BE2C (cell line): ENCODE measurements around the gene SDF2.

Experiments used
- DNase-seq: peaks from one replicate; pipeline ENCODE4 v3.0.0-alpha.2; 2020
- H3K27me3 ChIP-seq: fragments of 250-450 bp; sonication (Bioruptor Pico); 2 replicates; pipeline ENCODE4 v1.5.1; 2020; ENCODE audit warnings: mild to moderate bottlenecking
- H3K36me3 ChIP-seq: fragments of 250-450 bp; sonication (Bioruptor Pico); 2 replicates; pipeline ENCODE4 v1.5.1; 2020; ENCODE audit warnings: mild to moderate bottlenecking
- H3K4me1 ChIP-seq: fragments of 250-450 bp; sonication (Bioruptor Pico); 2 replicates; pipeline ENCODE4 v1.5.1; 2020
- H3K4me3 ChIP-seq: 2 replicates; pipeline ENCODE4 v1.5.1; 2011; ENCODE audit warnings: low read depth, low read length
- H3K9me3 ChIP-seq: fragments of 250-450 bp; sonication (Bioruptor Pico); 2 replicates; pipeline ENCODE4 v1.5.1; 2020
- TF ChIP-seq, protein P1 (sequence below): IDR thresholded peaks from 2 replicates; pipeline ENCODE4 v1.5.1; 2012; ENCODE audit warnings: mild to moderate bottlenecking, low read depth, low read length

Gene SDF2

DNA sequence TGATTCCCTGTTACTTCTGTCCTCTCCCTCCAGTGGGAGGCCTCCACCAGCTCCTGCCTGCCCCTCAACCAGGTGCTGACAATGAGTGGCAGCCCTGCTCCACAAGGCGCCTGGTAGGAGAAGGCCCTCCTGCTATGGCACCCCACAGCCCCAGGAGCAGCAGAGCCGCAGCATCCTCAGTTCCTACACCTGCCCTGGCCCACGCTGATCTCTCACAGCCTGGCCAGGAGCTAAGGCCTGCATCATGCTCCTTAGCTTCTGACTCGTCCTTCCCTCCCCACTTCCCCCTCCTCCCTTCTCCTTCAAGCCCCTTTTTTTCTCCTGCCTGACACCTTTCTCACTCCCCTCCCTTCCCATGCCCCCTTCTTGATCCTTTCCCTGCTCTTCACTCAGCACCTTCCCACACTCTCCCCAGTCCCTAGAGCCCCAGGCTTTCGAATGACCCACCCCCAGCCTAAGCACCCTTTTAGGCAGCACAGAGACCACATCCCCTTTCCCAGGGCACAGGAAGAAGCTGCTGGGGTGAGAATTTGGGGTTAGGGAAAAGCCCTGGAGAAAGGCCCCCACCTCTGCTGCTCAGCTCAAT, 43.5 kb upstream of the SDF2 start:
- TF ChIP-seq, protein P1, sequence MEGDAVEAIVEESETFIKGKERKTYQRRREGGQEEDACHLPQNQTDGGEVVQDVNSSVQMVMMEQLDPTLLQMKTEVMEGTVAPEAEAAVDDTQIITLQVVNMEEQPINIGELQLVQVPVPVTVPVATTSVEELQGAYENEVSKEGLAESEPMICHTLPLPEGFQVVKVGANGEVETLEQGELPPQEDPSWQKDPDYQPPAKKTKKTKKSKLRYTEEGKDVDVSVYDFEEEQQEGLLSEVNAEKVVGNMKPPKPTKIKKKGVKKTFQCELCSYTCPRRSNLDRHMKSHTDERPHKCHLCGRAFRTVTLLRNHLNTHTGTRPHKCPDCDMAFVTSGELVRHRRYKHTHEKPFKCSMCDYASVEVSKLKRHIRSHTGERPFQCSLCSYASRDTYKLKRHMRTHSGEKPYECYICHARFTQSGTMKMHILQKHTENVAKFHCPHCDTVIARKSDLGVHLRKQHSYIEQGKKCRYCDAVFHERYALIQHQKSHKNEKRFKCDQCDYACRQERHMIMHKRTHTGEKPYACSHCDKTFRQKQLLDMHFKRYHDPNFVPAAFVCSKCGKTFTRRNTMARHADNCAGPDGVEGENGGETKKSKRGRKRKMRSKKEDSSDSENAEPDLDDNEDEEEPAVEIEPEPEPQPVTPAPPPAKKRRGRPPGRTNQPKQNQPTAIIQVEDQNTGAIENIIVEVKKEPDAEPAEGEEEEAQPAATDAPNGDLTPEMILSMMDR: no peak
- peaks cover 10% of the 10 kb centered on the region for H3K36me3 ChIP-seq
- H3K4me1 ChIP-seq: no peaks in the 10 kb centered on the region
- H3K4me3 ChIP-seq: no peak overlapping the region
- DNase-seq: no peak
- H3K9me3 ChIP-seq: no peaks in the 10 kb centered on the region
- no peaks in the 10 kb centered on the region for H3K27me3 ChIP-seq

DNA sequence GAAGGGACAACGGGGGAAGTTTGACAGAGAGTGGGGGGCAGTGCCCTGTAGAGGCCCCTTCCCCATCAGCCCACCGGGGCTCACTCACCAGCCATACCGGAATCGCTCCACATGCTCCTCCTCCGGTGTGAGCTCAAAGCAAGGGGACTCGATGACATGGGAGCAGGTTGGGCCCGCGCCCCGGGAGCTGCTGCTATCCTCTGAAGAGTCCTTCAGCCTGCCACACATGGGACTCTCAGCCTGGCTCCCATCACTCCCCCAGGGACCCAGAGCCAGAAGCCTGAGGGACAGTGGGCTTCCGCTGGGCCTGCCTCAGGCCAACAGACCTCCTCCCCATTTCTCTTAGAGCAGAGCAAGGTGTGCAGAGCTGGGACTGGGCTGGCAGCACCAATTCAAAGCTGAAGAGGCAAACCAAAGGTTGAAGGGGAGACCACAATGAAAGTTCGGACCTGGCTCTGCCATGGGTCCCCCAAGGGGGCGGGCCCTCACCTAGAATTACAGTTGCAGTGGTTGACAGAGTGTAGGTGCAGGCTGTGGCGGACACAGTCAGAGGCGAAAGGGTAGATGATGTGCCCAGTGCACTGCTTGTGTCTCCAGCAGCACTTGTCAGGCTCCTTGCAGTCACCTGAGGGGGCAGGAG, 42.6 kb upstream of the SDF2 start:
- H3K9me3 ChIP-seq: no peaks in the 10 kb centered on the region
- no peaks in the 10 kb centered on the region for H3K4me1 ChIP-seq
- peaks cover 17% of the 10 kb centered on the region for H3K36me3 ChIP-seq

DNA sequence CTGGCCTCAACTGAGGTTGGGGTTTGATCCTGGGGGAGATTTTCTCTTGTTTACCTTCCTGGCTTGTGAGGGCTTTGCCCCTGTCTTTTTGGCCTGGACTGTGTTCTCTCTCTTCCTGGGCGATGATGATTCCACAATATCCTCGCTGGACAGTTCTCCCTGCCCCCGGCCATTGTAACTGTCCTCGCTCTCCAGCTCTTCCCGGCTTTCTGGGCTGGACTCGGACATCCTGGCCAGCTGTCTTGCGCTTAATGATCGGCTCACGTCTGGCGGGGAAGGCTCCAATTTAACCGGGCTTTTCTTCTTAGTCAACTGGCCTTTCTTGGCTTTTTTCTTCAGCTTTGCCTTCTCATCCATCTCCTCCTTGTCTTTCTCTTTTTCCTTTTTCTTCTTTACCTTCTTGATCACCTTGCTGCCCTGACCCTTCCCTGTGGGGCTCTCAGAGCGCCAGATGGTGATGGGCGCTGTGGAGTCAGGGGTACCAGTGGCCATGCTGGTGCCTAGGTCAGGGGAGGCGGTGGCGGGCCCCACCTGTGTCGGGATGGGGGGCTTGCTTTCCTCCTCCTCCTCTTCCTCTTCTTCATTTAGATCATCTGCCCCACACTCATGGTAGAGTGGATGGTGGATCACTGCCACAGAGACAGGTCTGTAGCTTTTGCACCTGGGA, 42.0 kb upstream of the SDF2 start:
- TF ChIP-seq, protein P1: no peak
- Histone ChIP-seq H3K9me3 (no peaks in the 10 kb centered on the region), H3K36me3 (peaks cover 20% of the 10 kb centered on the region), H3K4me3 (no peak overlapping the region), H3K27me3 (no peaks in the 10 kb centered on the region), H3K4me1 (no peaks in the 10 kb centered on the region)
- no peak for DNase-seq

More for the DNA sequence above, 42.6 kb upstream of the SDF2 start:
- Histone ChIP-seq H3K27me3 (no peaks in the 10 kb centered on the region), H3K4me3 (no peak overlapping the region)
- DNase-seq: no peak
- TF ChIP-seq, protein P1: no peak

DNA sequence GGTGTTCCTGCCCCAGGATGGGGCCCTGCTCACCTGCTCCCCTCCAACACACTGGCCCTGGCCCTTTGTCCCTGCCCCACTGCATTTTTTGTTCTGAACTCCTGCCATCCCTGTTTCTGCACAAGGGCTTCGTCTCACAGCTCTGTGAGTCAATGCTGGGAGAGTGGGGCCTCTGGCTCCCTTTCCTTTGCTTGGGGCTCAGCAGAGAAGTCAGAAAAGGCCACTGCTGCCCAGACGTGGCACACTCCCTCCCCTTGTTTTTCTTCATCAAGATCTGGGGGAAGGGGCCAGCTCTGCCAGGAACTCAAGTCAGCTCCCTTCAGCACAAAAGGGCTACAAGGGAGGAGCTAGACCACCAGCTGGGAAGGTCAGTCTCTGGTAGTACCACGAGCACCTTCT, 41.0 kb upstream of the SDF2 start:
- DNase-seq: no peak
- TF ChIP-seq, protein P1: no peak
- no peaks in the 10 kb centered on the region for H3K4me1 ChIP-seq
- H3K27me3 ChIP-seq: no peaks in the 10 kb centered on the region
- peaks cover 27% of the 10 kb centered on the region for H3K36me3 ChIP-seq
- H3K4me3 ChIP-seq: no peak overlapping the region
- H3K9me3 ChIP-seq: no peaks in the 10 kb centered on the region

DNA sequence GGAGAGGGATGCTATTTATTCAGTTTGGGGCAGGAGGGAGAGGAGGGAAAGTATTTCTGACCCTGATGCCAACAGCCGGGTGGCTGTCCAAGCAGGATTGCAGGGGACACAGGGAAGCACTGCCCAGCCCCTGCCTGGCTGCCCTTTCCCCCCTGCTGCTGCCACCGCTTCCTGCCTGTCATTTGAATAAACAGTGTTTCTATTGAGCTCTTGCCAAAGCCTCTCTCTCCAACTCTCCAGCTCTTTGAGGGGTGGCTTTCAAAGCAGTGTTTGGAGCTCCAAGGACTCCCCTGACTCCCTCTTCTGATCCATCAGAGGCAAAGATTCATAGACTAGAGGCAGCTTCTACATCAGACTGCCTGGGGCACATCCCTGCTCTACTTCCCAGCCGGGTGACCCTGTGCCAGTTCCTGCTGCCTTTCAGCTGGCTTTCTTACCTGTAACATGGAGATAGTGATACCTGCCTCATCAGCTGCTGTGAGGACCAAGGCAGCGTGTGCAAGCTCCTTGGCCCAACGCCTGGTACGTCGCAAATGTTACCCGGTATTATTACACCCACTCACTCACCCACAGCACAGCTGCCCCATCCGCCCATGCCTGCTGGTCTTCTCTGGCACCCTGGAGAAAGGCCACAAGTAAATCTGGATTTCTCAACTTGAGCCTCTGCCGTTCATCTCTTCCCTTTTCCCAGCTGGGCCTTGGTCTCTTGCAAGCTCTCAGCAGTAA, 40.5 kb upstream of the SDF2 start:
- TF ChIP-seq, protein P1: no peak
- Histone ChIP-seq H3K36me3 (peaks cover 32% of the 10 kb centered on the region), H3K9me3 (no peaks in the 10 kb centered on the region), H3K4me1 (no peaks in the 10 kb centered on the region), H3K27me3 (no peaks in the 10 kb centered on the region), H3K4me3 (no peak overlapping the region)
- no peak for DNase-seq
